GM19463 (cell line): ENCODE data around the gene PEX11A.
A peak's percentile ranks its signal among the peaks of the same experiment; 100 is the strongest.
"Not testable (repeated sequence)": the region's sequence is repeated elsewhere in the genome, so short reads cannot be mapped to it uniquely, and the experiment has no call there.

Source experiments
- ATAC-seq: cut with Tn5 transposase; IDR thresholded peaks from one replicate; pipeline ENCODE4 v1.9.1; 2021; ENCODE audit warnings: mild to moderate bottlenecking, moderate library complexity; ENCODE audit not compliant: unreplicated experiment

PEX11A gene, protein sequence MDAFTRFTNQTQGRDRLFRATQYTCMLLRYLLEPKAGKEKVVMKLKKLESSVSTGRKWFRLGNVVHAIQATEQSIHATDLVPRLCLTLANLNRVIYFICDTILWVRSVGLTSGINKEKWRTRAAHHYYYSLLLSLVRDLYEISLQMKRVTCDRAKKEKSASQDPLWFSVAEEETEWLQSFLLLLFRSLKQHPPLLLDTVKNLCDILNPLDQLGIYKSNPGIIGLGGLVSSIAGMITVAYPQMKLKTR

GRCh38 chr15:89690276-89691218 lies at the start of gene PEX11A, which contains the start of gene WDR93:
Gene PEX11A (minus strand): TSS chr15:89690754. CDS start chr15:89690632, 122 bp downstream.
Gene WDR93 (plus strand): TSS chr15:89690811. CDS start chr15:89701747, 10,936 bp downstream.
- peak; percentile 96 for ATAC-seq

DNA sequence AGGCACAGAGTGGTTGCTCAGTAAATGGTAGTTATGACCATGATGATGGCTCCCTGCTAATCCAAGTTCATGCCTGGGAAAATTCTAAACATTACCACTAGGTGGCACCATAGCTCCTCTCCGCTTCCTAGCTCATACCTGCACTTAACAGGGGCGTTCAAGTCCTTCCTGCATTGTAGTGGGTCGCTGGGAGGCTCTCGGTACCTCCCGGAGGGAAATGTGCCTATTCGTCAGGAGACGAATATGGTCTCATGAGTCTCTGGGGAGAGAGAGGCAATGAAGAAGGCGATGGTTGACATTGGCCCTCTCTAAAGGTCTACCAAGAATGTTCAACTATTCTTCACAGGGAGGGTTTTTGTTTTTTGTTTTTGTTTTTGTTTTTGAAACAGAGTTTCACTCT lies 49.6 kb upstream of the PEX11A start:
- peak; percentile 61 for ATAC-seq

- no peak for ATAC-seq
These were observed 45.2 kb upstream of the PEX11A start for GRCh38 chr15:89735773-89736172.

DNA sequence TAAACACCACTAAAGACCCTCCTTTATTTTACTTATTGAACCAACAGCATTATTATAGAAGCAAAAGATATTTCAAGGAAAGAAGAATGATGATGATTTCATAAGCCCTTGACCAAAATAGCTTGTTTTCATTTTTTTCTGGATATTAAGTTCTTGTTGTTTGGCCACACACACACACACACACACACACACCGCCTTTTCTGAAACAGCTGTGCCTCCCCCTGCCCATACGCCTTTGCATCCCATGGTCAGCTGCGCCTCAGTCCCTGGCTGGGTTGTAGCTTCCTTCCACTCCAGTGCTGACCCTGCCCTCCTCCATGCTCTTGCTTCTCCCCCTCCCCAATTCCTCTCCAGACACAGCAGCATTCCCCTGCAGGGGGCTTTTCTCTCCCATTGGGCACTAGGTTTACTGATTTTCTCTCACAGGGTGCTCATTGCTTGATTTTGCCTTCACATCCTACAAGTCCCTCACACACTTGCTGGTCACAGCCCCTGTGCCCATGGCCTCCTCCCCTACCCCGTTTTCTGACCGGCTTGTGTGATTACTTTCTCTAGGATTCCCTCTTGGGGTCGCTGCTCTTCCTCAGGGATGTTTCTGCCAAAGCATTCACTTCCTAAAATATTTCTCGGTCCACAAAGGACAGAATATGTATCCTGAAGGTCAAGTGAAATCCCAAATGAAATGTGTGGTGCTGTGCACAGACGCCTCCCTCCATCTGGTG lies 42.1 kb upstream of the PEX11A start:
- no peak for ATAC-seq

DNA sequence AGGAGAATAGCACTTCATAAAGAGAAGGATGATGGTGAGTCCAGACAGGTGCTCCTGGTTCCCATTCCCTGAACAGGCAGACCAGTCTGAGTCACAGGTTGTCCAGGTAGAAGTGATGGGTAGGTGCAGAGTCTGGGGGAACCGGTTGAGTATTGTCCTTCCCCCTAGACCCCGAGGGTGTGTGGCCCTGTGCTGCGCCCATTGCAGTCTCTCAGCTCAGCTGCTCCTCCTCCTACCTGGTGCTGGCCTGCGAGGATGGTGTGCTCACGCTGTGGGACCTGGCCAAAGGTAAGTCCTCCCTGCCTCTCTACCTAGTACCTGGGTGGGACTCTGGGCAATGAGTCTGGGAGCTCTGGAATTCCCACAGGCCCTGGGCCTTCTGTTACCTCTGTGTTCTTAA lies 40.7 kb upstream of the PEX11A start:
- ATAC-seq: no peak

GRCh38 chr15:89728254-89728653 lies 37.7 kb upstream of the PEX11A start:
- ATAC-seq: no peak

DNA sequence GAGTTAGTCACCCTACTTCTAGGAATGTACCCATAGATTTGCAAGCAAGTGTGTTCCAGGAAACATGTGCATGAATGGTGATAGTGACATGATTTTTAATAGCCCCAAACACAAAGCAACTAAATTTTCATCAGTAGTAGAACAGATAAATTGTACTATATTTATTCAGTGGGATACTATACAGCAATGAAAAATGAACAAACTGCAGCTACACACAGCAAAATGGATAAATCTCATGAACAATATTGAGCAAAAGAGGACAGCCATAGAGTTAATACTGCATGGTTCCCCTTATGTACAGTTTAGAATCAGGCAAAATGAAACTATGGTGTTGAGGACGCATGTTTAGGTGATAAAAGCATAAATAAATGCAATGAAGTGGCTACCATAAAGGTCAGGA lies 34.5 kb upstream of the PEX11A start:
- ATAC-seq: no peak

DNA sequence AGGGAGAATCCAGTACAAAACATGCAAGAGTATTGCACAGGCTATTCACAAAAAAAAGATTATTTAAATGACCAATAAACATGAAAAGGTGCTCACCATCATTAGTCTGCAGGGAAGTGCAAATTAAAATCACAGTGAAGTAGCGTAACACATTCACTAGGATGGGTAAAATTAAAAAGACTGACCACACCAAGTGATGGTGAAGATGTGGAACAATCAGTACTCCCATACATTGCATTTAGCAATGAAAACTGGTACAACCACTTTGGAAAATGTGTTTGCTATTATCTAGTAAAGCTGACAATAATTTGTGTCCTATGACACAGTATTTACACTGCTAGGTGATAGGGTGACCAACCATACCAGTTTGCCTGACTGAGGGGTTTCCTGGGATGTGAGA lies 34.1 kb upstream of the PEX11A start:
- no peak for ATAC-seq

DNA sequence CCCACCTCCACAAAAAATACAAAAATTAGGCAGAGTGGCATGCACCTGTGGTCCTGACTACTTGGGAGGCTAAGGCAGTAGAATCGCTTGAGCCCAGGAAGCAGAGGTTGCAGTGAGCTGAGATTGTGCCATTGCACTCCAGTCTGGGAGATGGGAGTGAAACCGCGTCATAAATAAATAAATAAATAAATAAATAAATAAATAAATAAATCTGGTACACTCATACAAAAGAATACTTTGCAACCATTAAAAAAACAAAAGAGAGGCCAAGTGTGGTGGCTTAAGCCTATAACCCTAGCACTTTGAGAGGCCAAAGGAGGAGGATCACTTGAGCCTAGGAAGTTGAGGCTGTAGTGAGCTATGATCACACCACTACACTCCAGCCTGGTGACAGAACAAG lies 32.5 kb upstream of the PEX11A start:
- ATAC-seq: no peak

- no peak for ATAC-seq
These were observed 24.2 kb upstream of the PEX11A start for GRCh38 chr15:89714775-89715174.

DNA sequence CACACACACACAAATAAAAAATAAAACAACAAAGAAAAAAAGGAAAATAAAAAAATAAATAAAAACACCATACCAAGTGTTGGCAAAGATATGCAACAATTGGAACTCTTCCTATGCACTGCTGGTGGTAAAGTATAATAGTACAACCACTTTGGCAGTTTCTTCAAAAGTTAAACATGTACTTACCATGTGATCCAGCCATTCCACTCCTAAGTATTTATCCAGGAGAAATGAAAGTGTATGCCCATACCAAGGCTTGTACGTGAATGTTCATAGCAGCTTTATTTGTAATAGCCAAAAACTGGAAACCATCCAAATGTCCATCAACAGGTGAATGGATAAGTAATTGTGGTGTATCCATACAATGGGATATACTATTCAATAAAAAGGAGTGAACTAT lies 17.0 kb upstream of the PEX11A start:
- ATAC-seq: no peak

- ATAC-seq: no peak
These were observed 13.9 kb upstream of the PEX11A start for GRCh38 chr15:89704411-89704810.

DNA sequence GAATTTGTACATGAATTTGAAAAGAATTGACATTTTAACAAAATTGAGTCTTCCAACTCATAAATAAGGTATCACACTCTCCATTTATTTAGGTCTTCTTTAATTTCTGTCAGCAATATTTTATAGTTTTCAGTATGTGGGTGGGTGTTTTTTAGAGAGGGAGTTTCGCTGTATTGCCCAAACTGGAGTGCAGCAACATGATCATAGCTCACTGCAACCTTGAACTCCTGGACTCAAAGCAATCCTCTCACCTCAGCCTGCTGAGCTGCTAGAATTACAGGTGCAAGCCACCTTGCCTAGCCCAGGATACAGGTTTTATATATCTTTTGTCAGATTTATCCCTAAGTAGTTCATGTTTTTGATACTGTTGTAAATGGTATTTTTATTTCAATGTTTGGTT lies 4.6 kb upstream of the PEX11A start:
- no peak for ATAC-seq

DNA sequence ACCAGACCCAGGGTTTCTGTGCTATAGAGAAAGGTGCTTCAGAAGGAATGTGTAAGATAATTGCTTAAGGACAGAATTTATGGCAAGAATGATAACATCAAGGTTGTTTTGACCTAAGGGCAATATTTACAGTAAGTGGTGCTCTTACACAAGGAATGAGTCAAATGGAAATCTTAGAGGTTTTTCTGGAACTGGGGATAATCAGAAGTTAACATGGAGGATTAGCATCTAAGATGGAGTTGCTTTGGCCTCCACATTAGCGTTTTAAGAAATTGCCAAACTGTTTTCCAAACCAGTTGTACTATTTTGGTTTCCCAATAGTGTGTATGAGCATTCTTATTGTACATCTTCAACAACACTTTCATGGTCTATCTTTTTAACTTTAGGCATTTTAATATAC lies 3.1 kb upstream of the PEX11A start:
- ATAC-seq: no peak

GRCh38 chr15:89693091-89693490 lies 2.5 kb upstream of the PEX11A start:
- ATAC-seq: no peak

DNA sequence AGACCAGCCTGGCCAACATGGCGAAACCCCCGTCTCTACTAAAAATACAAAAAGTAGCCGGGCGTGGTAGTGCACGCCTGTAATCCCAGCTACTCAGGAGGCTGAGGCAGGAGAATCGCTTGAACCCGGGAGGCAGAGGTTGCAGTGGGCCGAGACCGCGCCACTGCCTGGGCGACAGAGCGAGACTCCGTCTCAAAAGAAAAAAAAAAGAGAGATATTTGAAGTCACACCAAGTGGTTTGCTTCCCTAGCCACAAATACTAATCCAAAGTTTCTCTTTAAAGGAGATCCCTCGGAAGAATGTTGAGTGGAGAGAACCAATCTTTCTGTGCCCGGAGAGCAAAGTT lies 651 bp downstream of the PEX11A start:
- ATAC-seq: not testable (repeated sequence)

DNA sequence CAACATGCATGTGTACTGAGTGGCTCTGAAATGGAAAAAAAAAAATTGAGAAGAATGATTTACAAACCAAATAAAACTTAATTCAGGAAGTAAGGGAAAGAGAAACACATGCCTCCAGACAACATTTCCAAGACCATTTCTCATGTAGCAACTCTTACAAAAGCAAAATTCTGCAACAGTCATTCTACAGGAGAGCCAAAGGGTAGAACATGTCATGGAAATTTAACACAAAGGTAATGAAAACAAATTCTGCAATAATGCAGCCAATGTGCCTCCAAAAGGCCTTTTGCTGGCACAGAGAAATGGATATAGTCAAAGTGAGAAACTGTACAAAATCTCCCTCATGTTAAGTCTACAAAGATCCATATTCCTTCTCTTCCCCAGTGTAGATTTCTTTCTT lies 4.0 kb downstream of the PEX11A start:
- no peak for ATAC-seq

DNA sequence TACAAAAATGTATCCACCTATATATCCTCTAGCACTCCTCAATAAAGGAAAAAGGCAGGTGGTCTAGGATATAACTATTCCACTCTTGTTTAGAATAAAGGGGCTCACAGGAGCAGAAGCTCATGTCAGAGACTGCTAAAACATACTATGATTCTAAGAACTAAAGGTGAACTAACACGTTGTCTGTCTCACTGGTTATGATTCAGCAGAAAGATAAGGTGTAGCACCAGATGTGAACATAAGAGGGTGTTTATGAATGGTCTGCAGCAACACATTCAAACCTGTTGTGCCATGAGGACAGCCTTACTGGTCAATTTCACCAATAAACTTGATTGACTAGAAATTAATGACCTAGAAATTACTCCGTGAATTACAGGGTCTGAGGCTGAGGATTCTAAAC lies 4.6 kb downstream of the PEX11A start:
- no peak for ATAC-seq

DNA sequence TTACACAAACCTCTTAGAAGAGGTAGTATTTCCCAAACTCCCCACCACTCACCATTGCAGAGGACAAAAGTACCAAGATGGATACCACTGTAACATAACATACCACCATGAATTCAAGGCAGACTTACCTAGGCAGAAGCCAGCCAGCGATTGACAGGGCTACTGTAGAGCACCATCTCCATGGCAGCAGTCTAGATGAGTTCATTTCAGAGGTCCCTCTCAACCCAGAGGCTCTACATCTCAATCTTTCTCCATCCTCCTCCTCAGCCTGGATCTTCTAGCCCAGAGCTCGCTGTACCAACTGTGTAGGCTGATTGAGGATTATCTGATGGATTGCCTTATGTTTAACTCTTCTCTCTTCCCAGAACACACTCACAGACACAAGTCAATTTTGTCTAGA lies 9.4 kb downstream of the PEX11A start:
- no peak for ATAC-seq

- no peak for ATAC-seq
These were observed 10.2 kb downstream of the PEX11A start for GRCh38 chr15:89680282-89680873.

GRCh38 chr15:89679212-89679611 lies 11.3 kb downstream of the PEX11A start, which contains the start of gene PLIN1:
Gene PLIN1 (minus strand): TSS chr15:89679367. CDS start chr15:89677489, 1,878 bp downstream.
- no peak for ATAC-seq
